ENCODE data around the gene KCTD18.

Gene KCTD18

GRCh38 chr2:200502196-200502595, 7.7 kb downstream of the KCTD18 start:
- no peak for TF ChIP-seq CTCF (IDR thresholded peaks at IDR 0.05)

GRCh38 chr2:200498402-200499162, 11.3 kb downstream of the KCTD18 start:
- no peak for TF ChIP-seq CTCF (IDR thresholded peaks at IDR 0.05)

- no peak for TF ChIP-seq CTCF (IDR thresholded peaks at IDR 0.05)
Observed at GRCh38 chr2:200496696-200497095, 13.2 kb downstream of the KCTD18 start.

GRCh38 chr2:200494048-200494447, 15.8 kb downstream of the KCTD18 start:
- no peak for TF ChIP-seq CTCF (IDR thresholded peaks at IDR 0.05)

- TF ChIP-seq CTCF (IDR thresholded peaks at IDR 0.05) = no peak
Observed at GRCh38 chr2:200492656-200493055, 17.2 kb downstream of the KCTD18 start.

GRCh38 chr2:200490001-200490400, 19.9 kb downstream of the KCTD18 start:
- TF ChIP-seq CTCF (IDR thresholded peaks at IDR 0.05) = no peak

GRCh38 chr2:200488169-200488568, 21.7 kb downstream of the KCTD18 start:
- TF ChIP-seq CTCF (IDR thresholded peaks at IDR 0.05) = no peak

- no peak for TF ChIP-seq CTCF (IDR thresholded peaks at IDR 0.05)
Observed at GRCh38 chr2:200486529-200486928, 23.3 kb downstream of the KCTD18 start.

Data from LNCAP (cell line).